Adrenal gland (tissue), 12 donors: Measurements from ENCODE around the gene ZNF341. TPM values are rescaled to one million over a fixed set of nuclear protein-coding genes. Genes with fewer than 3 reads are reported as not detected.

ENCODE experiments used
- DNase-seq, 7 donors: peaks; one replicate each; pipeline ENCODE4 v3.0.0-alpha.2; 2019 to 2020
- H3K27ac ChIP-seq, 5 donors: fragments of 200-600 bp; sonication (generic) in 4 of 5; 1 replicate in 3 of 5; 2 replicates in 2 of 5; pipeline versions ENCODE4 v1.5.1 to v1.8.0; 2016 to 2020; ENCODE audit warnings: mild to moderate bottlenecking in 1 of 5
- H3K27me3 ChIP-seq: fragments of 200-600 bp; 2 replicates; pipeline ENCODE4 v1.8.0; 2021
- H3K36me3 ChIP-seq, 2 donors: fragments of 200-600 bp; replicated peaks in 1 of 2; 1 replicate in 1 of 2; 2 replicates in 1 of 2; pipeline versions ENCODE4 v1.5.1 to v1.8.0; 2018 to 2022
- H3K4me1 ChIP-seq, 2 donors: fragments of 200-600 bp; replicated peaks in 1 of 2; 1 replicate in 1 of 2; 2 replicates in 1 of 2; pipeline versions ENCODE4 v1.5.1 to v1.8.0; 2018 to 2021
- H3K4me3 ChIP-seq, 4 donors: fragments of 200-600 bp; sonication (generic) in 3 of 4; one replicate each; pipeline ENCODE4 v1.5.1; 2016 to 2018
- H3K9me3 ChIP-seq, 3 donors: fragments of 200-600 bp; sonication (generic) in 1 of 3; replicated peaks in 1 of 3; 1 replicate in 2 of 3; 2 replicates in 1 of 3; pipeline versions ENCODE4 v1.5.1 to v1.8.0; 2016 to 2021
- CTCF ChIP-seq, 6 experiments: fragments of 450-650 bp in 4 of 6; fragments of 200-600 bp in 2 of 6; sonication (generic) in 1 of 6; IDR thresholded peaks; 1 replicate in 5 of 6; 2 replicates in 1 of 6; pipeline versions ENCODE4 v1.5.1 to v1.8.0; 2016 to 2021; ENCODE audit warnings: antibody characterized with exemption in 6 of 6, mild to moderate bottlenecking in 2 of 6, moderate library complexity in 1 of 6
- POLR2A ChIP-seq, 2 donors: fragments of 450-650 bp; IDR thresholded peaks; one replicate each; pipeline ENCODE4 v1.6.1; 2017; ENCODE audit warnings: antibody characterized with exemption in 2 of 2, mild to moderate bottlenecking in 2 of 2, moderate library complexity in 1 of 2
- WGBS, 4 donors: extraction: QIAGEN DNeasy Blood & Tissue Kit in 2 of 4; methylation state at CpG; one replicate each; pipeline versions ENCODE4 v1.1.5 to v1.1.7; 2013 to 2017; 5-methylcytosine and 5-hydroxymethylcytosine counted together
- intact Hi-C, 2 donors: fragments of 100-400 bp; cut with DNase I; formaldehyde crosslinking; loops; one replicate each; pipeline versions ENCODE4 v1.14.1 to v1.15.0; 2022 to 2023
- polyA plus RNA-seq, 3 donors: library from polyadenylated mRNA; stranded (reverse); fragments of 200-250 nt in 2 of 3; fragments of 350-450 nt in 1 of 3; fragmentation: Illumina TruSeq in 1 of 3; extraction: RNeasy Lipid Tissue Mini Kit (QIAGEN cat#74804) in 1 of 3; gene quantifications; one replicate each; pipeline ENCODE4 v1.2.3, GENCODE V29; 2013 to 2014
- total RNA-seq, 9 donors: library from RNA; depleted of rRNA in 4 of 9; stranded (reverse); fragments of >200 nt in 4 of 9; fragments of 120-200 nt in 1 of 9; fragmentation: NEBNext Ultra II Directional in 1 of 9; extraction: Animal tissue kit (Norgen Biotek cat#: 25700) in 1 of 9; gene quantifications; one replicate each; pipeline versions ENCODE4 v1.1.0 to v1.2.4, GENCODE V29; 2013 to 2023
- donor health status: healthy with polysubstance abuse.
- donor health status: Bipolar disorder and iron deficiency.
- donor health status: DM: yes; HTN: yes; CAD: no.
- donor health status: DM: no; HTN: no; CAD: no.
- donor health status: DM: no; HTN: no; CAD: no.
- donor health status: DM: yes; HTN: yes; CAD: no.

Gene ZNF341
- total and polyA plus RNA-seq, 12 donors: 1.1 to 9.2 (median 2.5) TPM

- intact Hi-C loops: loop anchor here in 1 of 2 donors (5.0 kb wide), 1 partner anchor 39 kb away; no protein-coding TSS in a partner anchor
- no peak for DNase-seq
- 76 to 79% (median 78%) methylated on average over 11 of the region's 11 CpGs for WGBS, 4 donors
- H3K4me3 ChIP-seq: no peak overlapping the region
- no peaks in the 10 kb centered on the region for H3K27me3 ChIP-seq
- H3K27ac ChIP-seq: no peak overlapping the region
- H3K36me3 ChIP-seq: no peaks in the 10 kb centered on the region
- H3K9me3 ChIP-seq: no peaks in the 10 kb centered on the region
- peaks cover 8 to 25% of the 10 kb centered on the region in 2 donors for H3K4me1 ChIP-seq
- no peak for TF ChIP-seq POLR2A (IDR thresholded peaks at IDR 0.05)
- TF ChIP-seq CTCF (IDR thresholded peaks at IDR 0.05): no peak
Measured at GRCh38 chr20:33721391-33722140, 10.2 kb upstream of the ZNF341 start.

- Histone ChIP-seq H3K4me1 (peaks cover 3 to 8% of the 10 kb centered on the region in 2 donors), H3K27ac (no peak overlapping the region), H3K27me3 (no peaks in the 10 kb centered on the region), H3K9me3 (no peaks in the 10 kb centered on the region), H3K36me3 (no peaks in the 10 kb centered on the region), H3K4me3 (no peak overlapping the region)
- TF ChIP-seq POLR2A (IDR thresholded peaks at IDR 0.05) (no peak), CTCF (IDR thresholded peaks at IDR 0.05) (no peak)
- intact Hi-C loops: loop anchor here in 1 of 2 donors (5.0 kb wide), 1 partner anchor 42 kb away; no protein-coding TSS in a partner anchor
- DNase-seq: no peak
- WGBS, 4 donors: 81 to 87% (median 83%) methylated on average over 14 of the region's 14 CpGs
Measured at GRCh38 chr20:33724439-33725094, 7.2 kb upstream of the ZNF341 start.

- Histone ChIP-seq H3K36me3 (no peaks in the 10 kb centered on the region), H3K27ac (no peak overlapping the region)
- intact Hi-C loops: no loop called here
Measured at GRCh38 chr20:33725607-33726264, 6.1 kb upstream of the ZNF341 start.

More at GRCh38 chr20:33725607-33726264, 6.1 kb upstream of the ZNF341 start:
- 77 to 92% (median 85%) methylated on average over 6 to 7 of the region's 7 CpGs for WGBS, 4 donors
- TF ChIP-seq POLR2A (IDR thresholded peaks at IDR 0.05): no peak
- TF ChIP-seq CTCF (IDR thresholded peaks at IDR 0.05): no peak
- Histone ChIP-seq H3K4me3 (no peak overlapping the region), H3K4me1 (peaks cover 0 to 4% of the 10 kb centered on the region in 2 donors), H3K27me3 (no peaks in the 10 kb centered on the region), H3K9me3 (no peaks in the 10 kb centered on the region)
- DNase-seq: no peak
